ENCODE results near the gene RALGPS1. TPM values are rescaled to one million over a fixed set of nuclear protein-coding genes. Genes with fewer than 3 reads are reported as not detected.

RALGPS1 gene
- total and polyA plus RNA-seq, 5 donors from 2014 or later = 1.8 to 10.3 (median 3.3) TPM

DNA sequence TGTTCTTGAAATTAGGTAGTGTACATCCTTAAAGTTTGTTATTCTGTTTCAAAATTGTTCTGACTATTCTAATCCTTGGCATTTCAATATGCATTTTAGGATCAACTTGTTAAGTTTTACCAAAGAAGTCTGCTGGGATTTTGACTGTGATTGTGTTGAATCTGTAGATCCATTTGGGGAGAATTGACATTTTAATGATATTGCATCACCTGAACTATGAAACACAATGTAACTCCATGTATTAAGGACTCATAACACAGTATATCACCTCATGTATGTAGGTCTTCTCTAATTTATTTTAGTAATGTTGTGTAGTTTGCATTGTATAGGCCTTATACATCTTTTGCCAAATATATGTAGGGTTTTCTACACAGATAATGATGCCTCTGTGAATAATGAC is 77.8 kb downstream of the RALGPS1 start:
- no peaks in the 10 kb centered on the region for H3K27me3 ChIP-seq (ENCODE audit: control insufficient read depth, insufficient read depth, low read length)
- Mint-ChIP-seq H3K4me3 (no peak overlapping the region), H3K36me3 (peaks cover 17% of the 10 kb centered on the region), H3K4me1 (peaks cover 0 to 33% (median 23%) of the 10 kb centered on the region in 4 donors), H3K9me3 (peaks cover 5 to 12% (median 8%) of the 10 kb centered on the region in 7 donors), H3K27ac (no peak overlapping the region), H3K27me3 (peaks cover 16% of the 10 kb centered on the region)
- no peak overlapping the region for H3K27ac ChIP-seq (ENCODE audit: insufficient read depth, low read length, poor library complexity, severe bottlenecking)
- ATAC-seq (ENCODE audit: low read depth in 2 of 2) (no peak), DNase-seq (no peak)
- H3K36me3 ChIP-seq (ENCODE audit: control insufficient read depth, insufficient read depth, low read length) = no peaks in the 10 kb centered on the region
- H3K4me1 ChIP-seq (ENCODE audit: control insufficient read depth, insufficient read depth, low read length, poor library complexity, severe bottlenecking) = peaks cover 17% of the 10 kb centered on the region
- H3K9me3 ChIP-seq (ENCODE audit: control insufficient read depth in 2 of 2, low read length in 2 of 2) = peaks cover 6 to 11% of the 10 kb centered on the region in 2 experiments
- H3K4me3 ChIP-seq (ENCODE audit: low read depth, low read length) = no peak overlapping the region

DNA sequence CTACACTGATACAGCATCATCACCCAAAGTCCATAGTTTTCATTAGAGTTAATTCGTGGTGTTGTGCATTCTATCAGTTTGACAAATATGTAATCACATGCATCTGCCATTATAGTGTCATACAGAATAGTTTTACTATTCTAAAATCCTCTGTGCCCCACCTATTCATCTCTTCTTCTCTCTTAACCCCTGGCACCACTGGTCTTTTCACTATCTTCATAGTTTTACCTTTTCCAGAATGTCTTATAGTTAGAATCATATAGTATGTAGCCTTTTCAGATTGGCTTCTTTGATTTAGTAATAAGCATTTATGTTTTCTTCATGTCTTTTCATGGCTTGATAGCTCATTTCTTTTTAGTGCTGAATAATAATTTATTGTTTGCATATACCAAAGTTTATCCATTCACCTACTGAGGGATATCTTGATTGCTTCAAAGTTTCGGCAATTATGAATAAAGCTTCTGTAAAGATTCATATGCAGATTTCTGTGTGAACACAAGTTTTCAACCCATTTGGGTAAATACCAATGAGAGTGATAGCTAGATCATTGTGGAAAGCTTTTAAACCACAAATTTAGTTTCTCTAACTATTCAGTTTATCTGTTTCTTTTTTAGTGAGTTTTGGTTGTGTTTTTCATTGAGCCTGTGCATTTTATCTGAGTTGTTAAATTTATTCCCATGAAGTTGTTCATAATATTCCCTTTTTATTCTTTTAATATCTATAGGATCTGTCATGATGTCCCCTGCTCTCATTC is 84.9 kb downstream of the RALGPS1 start:
- no peaks in the 10 kb centered on the region for H3K36me3 Mint-ChIP-seq
- H3K4me1 ChIP-seq (ENCODE audit: control insufficient read depth, insufficient read depth, low read length, poor library complexity, severe bottlenecking) = peaks cover 2% of the 10 kb centered on the region
- no peaks in the 10 kb centered on the region for H3K27me3 Mint-ChIP-seq
- ATAC-seq (ENCODE audit: low read depth in 2 of 2) (no peak), DNase-seq (no peak)
- no peak overlapping the region for H3K27ac ChIP-seq (ENCODE audit: insufficient read depth, low read length, poor library complexity, severe bottlenecking)
- no peaks in the 10 kb centered on the region for H3K9me3 ChIP-seq (ENCODE audit: control insufficient read depth in 2 of 2, low read length in 2 of 2)
- H3K9me3 Mint-ChIP-seq = peaks cover 0 to 5% (median 3%) of the 10 kb centered on the region in 7 donors
- peak overlapping the region in 1 of 4 donors; percentile 47 for H3K4me3 Mint-ChIP-seq
- no peaks in the 10 kb centered on the region for H3K27me3 ChIP-seq (ENCODE audit: control insufficient read depth, insufficient read depth, low read length)
- no peak overlapping the region for H3K27ac Mint-ChIP-seq
- H3K4me1 Mint-ChIP-seq = peaks cover 6 to 16% (median 7%) of the 10 kb centered on the region in 4 donors
- H3K4me3 ChIP-seq (ENCODE audit: low read depth, low read length) = no peak overlapping the region
- no peaks in the 10 kb centered on the region for H3K36me3 ChIP-seq (ENCODE audit: control insufficient read depth, insufficient read depth, low read length)

DNA sequence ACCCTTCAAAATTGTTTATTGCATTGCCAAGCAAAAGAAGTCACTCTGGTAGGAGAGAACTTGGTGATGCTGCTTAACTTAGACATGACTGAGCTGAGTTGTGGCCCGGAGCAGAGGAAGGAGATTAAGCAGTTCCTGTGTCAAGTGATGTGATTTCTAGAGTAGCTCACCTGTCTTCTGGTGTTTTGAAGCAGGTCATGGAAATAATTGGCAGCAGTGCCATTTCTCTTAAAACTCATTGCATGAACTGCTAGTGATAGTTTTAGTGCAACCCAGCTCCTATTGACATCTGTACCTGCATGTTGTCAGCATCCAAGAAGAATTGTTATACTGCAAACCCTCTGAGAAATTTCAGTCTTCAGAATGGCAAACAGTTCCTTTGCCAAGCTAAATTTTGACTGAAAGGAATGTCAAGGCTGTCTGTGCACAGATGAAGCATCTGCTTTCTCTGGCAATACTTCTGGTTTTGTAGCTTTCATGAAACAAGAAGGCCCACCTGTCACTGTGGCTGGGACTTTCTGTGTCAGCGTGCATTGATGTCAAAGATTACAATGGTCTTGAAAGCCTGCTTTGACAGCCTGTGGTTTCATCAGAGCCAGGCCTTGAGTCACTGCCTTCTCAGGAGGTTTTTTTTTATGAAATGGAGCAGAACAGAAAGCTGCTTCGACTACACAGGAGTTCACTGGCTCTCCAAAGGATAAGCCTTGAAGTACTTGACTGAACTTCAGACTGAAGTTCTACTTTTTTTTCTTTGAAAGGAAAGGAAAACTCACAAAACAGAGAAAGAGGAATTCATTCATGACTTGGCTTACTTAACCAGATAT is 90.6 kb downstream of the RALGPS1 start:
- no peaks in the 10 kb centered on the region for H3K36me3 ChIP-seq (ENCODE audit: control insufficient read depth, insufficient read depth, low read length)
- ATAC-seq (ENCODE audit: low read depth in 2 of 2) (peak; percentile 96 to 99), DNase-seq (peak; percentile 41 to 74 (median 74))
- Mint-ChIP-seq H3K27me3 (no peaks in the 10 kb centered on the region), H3K36me3 (no peaks in the 10 kb centered on the region), H3K9me3 (no peaks in the 10 kb centered on the region), H3K4me3 (peak overlapping the region in 2 of 4 donors; percentile 21 to 54), H3K4me1 (peaks cover 14 to 28% (median 19%) of the 10 kb centered on the region in 4 donors), H3K27ac (peak overlapping the region; percentile 74 to 90 (median 78))
- no peaks in the 10 kb centered on the region for H3K9me3 ChIP-seq (ENCODE audit: control insufficient read depth in 2 of 2, low read length in 2 of 2)
- H3K4me1 ChIP-seq (ENCODE audit: control insufficient read depth, insufficient read depth, low read length, poor library complexity, severe bottlenecking) = peaks cover 18% of the 10 kb centered on the region
- H3K27me3 ChIP-seq (ENCODE audit: control insufficient read depth, insufficient read depth, low read length) = no peaks in the 10 kb centered on the region
- H3K27ac ChIP-seq (ENCODE audit: insufficient read depth, low read length, poor library complexity, severe bottlenecking) = peak overlapping the region; percentile 72
- H3K4me3 ChIP-seq (ENCODE audit: low read depth, low read length) = peak overlapping the region; percentile 59

DNA sequence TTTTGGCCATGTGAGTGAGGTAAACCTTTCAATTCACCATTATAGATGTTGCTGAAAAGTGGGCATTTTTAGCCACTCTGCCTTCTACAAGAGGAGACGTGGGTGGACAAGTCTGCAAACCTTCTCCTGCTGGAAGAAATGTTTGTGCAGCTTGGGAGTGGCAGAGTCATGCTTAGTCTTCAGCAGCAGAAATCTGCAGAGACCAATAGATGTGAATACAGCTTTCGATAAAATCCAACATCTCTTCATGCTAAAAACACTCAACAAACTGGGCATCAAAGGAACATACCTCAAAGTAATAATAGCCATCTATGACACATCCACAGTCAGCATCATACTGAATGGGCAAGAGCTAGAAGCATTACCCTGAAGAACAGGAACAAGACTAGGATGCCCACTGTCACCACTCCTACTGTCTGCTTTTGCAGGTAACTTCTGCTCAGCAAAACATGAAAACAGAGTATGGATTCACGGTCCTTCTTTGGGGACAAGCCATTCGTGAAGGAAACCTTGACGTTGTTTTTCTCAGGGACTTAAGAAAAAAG is 91.3 kb downstream of the RALGPS1 start:
- Histone ChIP-seq H3K27ac (ENCODE audit: insufficient read depth, low read length, poor library complexity, severe bottlenecking) (peak overlapping the region; percentile 72), H3K4me1 (ENCODE audit: control insufficient read depth, insufficient read depth, low read length, poor library complexity, severe bottlenecking) (peaks cover 18% of the 10 kb centered on the region), H3K27me3 (ENCODE audit: control insufficient read depth, insufficient read depth, low read length) (no peaks in the 10 kb centered on the region), H3K9me3 (ENCODE audit: control insufficient read depth in 2 of 2, low read length in 2 of 2) (no peaks in the 10 kb centered on the region), H3K4me3 (ENCODE audit: low read depth, low read length) (peak overlapping the region; percentile 59), H3K36me3 (ENCODE audit: control insufficient read depth, insufficient read depth, low read length) (no peaks in the 10 kb centered on the region)
- H3K27me3 Mint-ChIP-seq = no peaks in the 10 kb centered on the region
- H3K4me1 Mint-ChIP-seq = peaks cover 14 to 27% (median 20%) of the 10 kb centered on the region in 4 donors
- H3K9me3 Mint-ChIP-seq = no peaks in the 10 kb centered on the region
- no peak for ATAC-seq (ENCODE audit: low read depth in 2 of 2)
- no peak for DNase-seq
- peak overlapping the region; percentile 74 to 90 (median 78) for H3K27ac Mint-ChIP-seq
- peak overlapping the region in 2 of 4 donors; percentile 21 to 54 for H3K4me3 Mint-ChIP-seq
- H3K36me3 Mint-ChIP-seq = no peaks in the 10 kb centered on the region

DNA sequence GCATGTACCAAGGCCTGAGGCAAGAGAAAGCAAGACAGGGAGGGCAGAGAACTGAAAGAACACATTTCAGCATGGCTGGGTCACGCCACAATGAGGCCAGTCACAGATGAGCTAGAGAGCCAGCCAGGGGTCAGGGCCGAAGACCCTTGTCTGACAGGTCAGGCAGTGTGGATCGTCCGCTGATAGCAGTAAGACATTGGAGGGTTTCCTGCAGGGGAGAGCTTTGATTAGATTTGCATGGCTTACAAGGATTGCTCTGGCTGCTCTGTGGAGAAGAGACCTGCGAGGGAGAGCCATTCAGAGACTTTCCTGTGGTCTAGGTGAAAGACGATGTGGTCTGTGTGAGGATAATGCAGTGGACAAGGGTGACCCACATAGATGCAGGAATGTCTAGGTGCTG is 93.1 kb downstream of the RALGPS1 start:
- Mint-ChIP-seq H3K27me3 (no peaks in the 10 kb centered on the region), H3K4me1 (peaks cover 14 to 27% (median 20%) of the 10 kb centered on the region in 4 donors), H3K4me3 (no peak overlapping the region), H3K36me3 (no peaks in the 10 kb centered on the region), H3K9me3 (no peaks in the 10 kb centered on the region), H3K27ac (peak overlapping the region in 1 of 3 donors; percentile 42)
- H3K9me3 ChIP-seq (ENCODE audit: control insufficient read depth in 2 of 2, low read length in 2 of 2) = no peaks in the 10 kb centered on the region
- H3K36me3 ChIP-seq (ENCODE audit: control insufficient read depth, insufficient read depth, low read length) = no peaks in the 10 kb centered on the region
- H3K27me3 ChIP-seq (ENCODE audit: control insufficient read depth, insufficient read depth, low read length) = no peaks in the 10 kb centered on the region
- no peak overlapping the region for H3K27ac ChIP-seq (ENCODE audit: insufficient read depth, low read length, poor library complexity, severe bottlenecking)
- no peak for DNase-seq
- H3K4me1 ChIP-seq (ENCODE audit: control insufficient read depth, insufficient read depth, low read length, poor library complexity, severe bottlenecking) = peaks cover 18% of the 10 kb centered on the region
- no peak for ATAC-seq (ENCODE audit: low read depth in 2 of 2)
- no peak overlapping the region for H3K4me3 ChIP-seq (ENCODE audit: low read depth, low read length)

DNA sequence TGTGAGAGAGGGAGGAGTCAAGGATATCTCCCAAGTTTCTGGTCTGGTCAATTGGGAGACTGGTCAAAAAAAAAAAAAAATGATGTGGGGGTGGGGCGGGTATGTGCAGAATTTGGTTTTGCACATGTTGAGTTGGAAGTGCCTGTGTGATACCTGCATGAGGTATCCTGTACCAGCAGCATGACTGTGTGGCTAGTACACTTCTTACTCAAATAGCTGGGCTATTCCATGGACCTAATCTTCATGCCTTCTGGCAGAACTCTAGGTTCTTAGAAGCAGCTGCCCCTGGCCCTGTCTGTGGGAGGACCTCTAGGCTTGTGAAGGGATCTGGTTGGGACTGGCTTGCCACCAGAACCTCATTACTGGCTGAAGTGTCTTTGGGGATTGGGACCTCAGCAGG is 93.5 kb downstream of the RALGPS1 start:
- Mint-ChIP-seq H3K4me3 (no peak overlapping the region), H3K9me3 (no peaks in the 10 kb centered on the region), H3K36me3 (no peaks in the 10 kb centered on the region), H3K4me1 (peaks cover 14 to 27% (median 20%) of the 10 kb centered on the region in 4 donors), H3K27ac (peak overlapping the region in 1 of 3 donors; percentile 42), H3K27me3 (no peaks in the 10 kb centered on the region)
- no peaks in the 10 kb centered on the region for H3K27me3 ChIP-seq (ENCODE audit: control insufficient read depth, insufficient read depth, low read length)
- H3K27ac ChIP-seq (ENCODE audit: insufficient read depth, low read length, poor library complexity, severe bottlenecking) = no peak overlapping the region
- ATAC-seq (ENCODE audit: low read depth in 2 of 2) (no peak), DNase-seq (no peak)
- H3K36me3 ChIP-seq (ENCODE audit: control insufficient read depth, insufficient read depth, low read length) = no peaks in the 10 kb centered on the region
- no peak overlapping the region for H3K4me3 ChIP-seq (ENCODE audit: low read depth, low read length)
- H3K4me1 ChIP-seq (ENCODE audit: control insufficient read depth, insufficient read depth, low read length, poor library complexity, severe bottlenecking) = peaks cover 18% of the 10 kb centered on the region
- H3K9me3 ChIP-seq (ENCODE audit: control insufficient read depth in 2 of 2, low read length in 2 of 2) = no peaks in the 10 kb centered on the region

DNA sequence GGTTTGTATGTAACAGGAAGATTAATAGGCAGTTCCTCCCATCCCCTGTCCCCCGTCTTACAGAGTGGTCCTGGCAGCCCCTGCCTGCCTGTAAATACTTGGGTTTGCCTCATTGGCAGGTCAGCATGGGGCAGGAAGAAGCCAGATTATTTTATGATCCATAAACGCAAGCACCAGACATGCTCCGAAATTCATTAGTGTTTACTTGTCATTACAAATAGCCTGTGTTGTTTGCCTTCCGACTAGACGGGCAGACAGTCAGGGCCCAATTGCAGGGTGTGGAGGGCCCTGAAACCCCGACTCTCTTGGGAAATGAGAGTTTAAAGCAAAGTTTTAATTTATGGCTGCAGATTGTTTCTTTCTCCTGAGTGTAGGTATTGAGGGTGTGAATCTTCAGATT is 97.2 kb downstream of the RALGPS1 start:
- no peak for DNase-seq
- Histone ChIP-seq H3K27ac (ENCODE audit: insufficient read depth, low read length, poor library complexity, severe bottlenecking) (no peak overlapping the region), H3K4me1 (ENCODE audit: control insufficient read depth, insufficient read depth, low read length, poor library complexity, severe bottlenecking) (no peaks in the 10 kb centered on the region), H3K27me3 (ENCODE audit: control insufficient read depth, insufficient read depth, low read length) (no peaks in the 10 kb centered on the region), H3K9me3 (ENCODE audit: control insufficient read depth in 2 of 2, low read length in 2 of 2) (no peaks in the 10 kb centered on the region), H3K36me3 (ENCODE audit: control insufficient read depth, insufficient read depth, low read length) (no peaks in the 10 kb centered on the region), H3K4me3 (ENCODE audit: low read depth, low read length) (no peak overlapping the region)
- peaks cover 0 to 3% (median 2%) of the 10 kb centered on the region in 4 donors for H3K4me1 Mint-ChIP-seq
- ATAC-seq (ENCODE audit: low read depth in 2 of 2) = no peak
- H3K4me3 Mint-ChIP-seq = no peak overlapping the region
- no peaks in the 10 kb centered on the region for H3K27me3 Mint-ChIP-seq
- H3K9me3 Mint-ChIP-seq = no peaks in the 10 kb centered on the region
- H3K36me3 Mint-ChIP-seq = no peaks in the 10 kb centered on the region
- no peak overlapping the region for H3K27ac Mint-ChIP-seq

Measured in CD4-positive, CD25-positive, alpha-beta regulatory T cell (primary cell).